ENCODE data around the gene TLR7.

The TLR7 gene

GRCh38 chrX:12930150-12930549 lies 63.3 kb downstream of the TLR7 start:
- DNase-seq (ENCODE audit: low spot score) = no peak

DNA sequence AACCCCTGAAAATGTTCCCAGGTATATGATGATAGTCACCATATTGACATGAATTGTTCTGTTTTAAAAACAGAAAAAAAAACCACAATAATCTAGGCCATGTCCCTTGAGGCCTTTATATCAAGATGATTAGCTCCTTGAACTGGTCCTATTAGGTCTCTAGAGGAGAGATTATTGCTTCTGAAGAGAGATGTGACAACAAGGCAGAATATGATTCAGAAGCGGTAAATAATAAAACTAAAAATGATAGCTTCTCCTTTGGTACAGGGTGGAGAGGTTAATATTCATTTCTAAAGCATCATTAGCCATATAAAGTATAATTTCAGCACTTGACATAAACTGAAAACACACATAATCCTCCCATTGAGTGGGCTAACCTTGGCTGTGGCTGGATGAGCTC lies 65.4 kb downstream of the TLR7 start:
- no peak for DNase-seq (ENCODE audit: low spot score)

- no peak for DNase-seq (ENCODE audit: low spot score)
Observed at GRCh38 chrX:12934850-12935249, 68.0 kb downstream of the TLR7 start.

GRCh38 chrX:12936947-12937346 lies 70.1 kb downstream of the TLR7 start:
- no peak for DNase-seq (ENCODE audit: low spot score)

Data from CD4-positive, alpha-beta T cell treated with Interleukin-15 for 4 hours (primary cell).